ENCODE results near the gene POLR1E. TPM values are rescaled to one million over a fixed set of nuclear protein-coding genes. Genes with fewer than 3 reads are reported as not detected.

POLR1E gene
- total and polyA plus RNA-seq, 2 donors (not counting 3 experiments of a cell fraction or from before 2014, with no cell fraction given): 9.0 to 21.2 TPM

GRCh38 chr9:37498457-37498856 lies 12.7 kb downstream of the POLR1E start:
- CTCF ChIA-PET: no interaction called here
- no TSS peak for BruUV-seq (replicated peaks)
- POLR2A ChIA-PET: interaction anchor here (0.6 kb wide), 1 partner anchor 419 kb away, joined by 4 read pairs; no protein-coding TSS in a partner anchor

GRCh38 chr9:37499297-37499696 lies 13.5 kb downstream of the POLR1E start:
- no peaks in the 10 kb centered on the region for H3K9me1 ChIP-seq (replicated peaks; ENCODE audit: control insufficient read depth, extremely low read depth, insufficient read depth, low read length)
- BruUV-seq (replicated peaks): no TSS peak
- DNase-seq (ENCODE audit: low read depth, low spot score) (no peak), FAIRE-seq (no peak)
- no peaks in the 10 kb centered on the region for H4K20me1 ChIP-seq (replicated peaks; ENCODE audit: control insufficient read depth, extremely low read depth, insufficient read depth, low read length)
- H2AFZ ChIP-seq (ENCODE audit: low read depth, low read length): no peak overlapping the region
- H3K27ac ChIP-seq (ENCODE audit: insufficient read depth, low read depth, low read length): no peak overlapping the region
- H3K4me2 ChIP-seq (ENCODE audit: insufficient read depth, low read length): no peak overlapping the region
- H3K4me1 ChIP-seq (ENCODE audit: control insufficient read depth, extremely low read depth, insufficient read depth, low read length): no peaks in the 10 kb centered on the region
- intact Hi-C loops (cut with micrococcal nuclease) (no loop called here), dilution Hi-C loops (cut with MboI; ENCODE audit: extremely low pct_ligation_motif_present, low sequenced_read_pairs) (no loop called here)
- no peaks in the 10 kb centered on the region for H3K79me2 ChIP-seq (ENCODE audit: control insufficient read depth, insufficient read depth, low read length)
- no peak overlapping the region for H3K9ac ChIP-seq (replicated peaks; ENCODE audit: extremely low read depth, insufficient read depth, low read length)
- ChIA-PET POLR2A (interaction anchor here (0.6 kb wide), 1 partner anchor 418 kb away, joined by 4 read pairs; no protein-coding TSS in a partner anchor), CTCF (no interaction called here)
- H3K27me3 ChIP-seq (ENCODE audit: control insufficient read depth in 2 of 2, insufficient read depth in 2 of 2, low read length in 2 of 2): no peaks in the 10 kb centered on the region
- no peak overlapping the region for H3K4me3 ChIP-seq (replicated peaks in 1 of 3; ENCODE audit: insufficient read depth in 1 of 3, low read depth in 1 of 3, low read length in 3 of 3)
- no peaks in the 10 kb centered on the region for H3K9me3 ChIP-seq (replicated peaks; ENCODE audit: control insufficient read depth, insufficient read depth, low read length)
- H3K36me3 ChIP-seq (ENCODE audit: control insufficient read depth in 2 of 2, extremely low read depth in 1 of 2, insufficient read depth in 2 of 2, low read length in 2 of 2): peaks cover 9 to 20% of the 10 kb centered on the region in 2 experiments
- no peak for TF ChIP-seq CTCF (IDR thresholded peaks at IDR 0.05; ENCODE audit: extremely low read depth in 1 of 2, insufficient read depth in 1 of 2, low read depth in 1 of 2, low read length in 2 of 2)
- no peak for TF ChIP-seq MAX (IDR thresholded peaks at IDR 0.05; ENCODE audit: insufficient read depth, insufficient read length)
- TF ChIP-seq GATA2 (IDR thresholded peaks at IDR 0.05; ENCODE audit: insufficient read depth, insufficient read length, low read depth, low read length): no peak
- TF ChIP-seq EZH2 (IDR thresholded peaks at IDR 0.05; ENCODE audit: borderline replicate concordance, low read depth, low read length, severe bottlenecking): no peak
- TF ChIP-seq JUN (IDR thresholded peaks at IDR 0.05; ENCODE audit: borderline replicate concordance, insufficient read depth, insufficient read length, low read depth): no peak
- no peak for TF ChIP-seq POLR2A (IDR thresholded peaks at IDR 0.05; ENCODE audit: low read depth, low read length)
- TF ChIP-seq MYC (IDR thresholded peaks at IDR 0.05; ENCODE audit: low read depth, low read length): no peak
- TF ChIP-seq FOS (IDR thresholded peaks at IDR 0.05; ENCODE audit: borderline replicate concordance, insufficient read depth, low read length): no peak
- no peak for TF ChIP-seq POLR2AphosphoS5 (IDR thresholded peaks at IDR 0.05; ENCODE audit: insufficient read depth, low read depth, low read length)

More at GRCh38 chr9:37498457-37498856, 12.7 kb downstream of the POLR1E start:
- no peak overlapping the region for H3K4me3 ChIP-seq (replicated peaks in 1 of 3; ENCODE audit: insufficient read depth in 1 of 3, low read depth in 1 of 3, low read length in 3 of 3)
- dilution Hi-C loops (cut with MboI; ENCODE audit: extremely low pct_ligation_motif_present, low sequenced_read_pairs) (no loop called here), intact Hi-C loops (cut with micrococcal nuclease) (no loop called here)
- DNase-seq (ENCODE audit: low read depth, low spot score) (no peak), FAIRE-seq (no peak)
- H3K27me3 ChIP-seq (ENCODE audit: control insufficient read depth in 2 of 2, insufficient read depth in 2 of 2, low read length in 2 of 2): no peaks in the 10 kb centered on the region
- no peaks in the 10 kb centered on the region for H3K9me1 ChIP-seq (replicated peaks; ENCODE audit: control insufficient read depth, extremely low read depth, insufficient read depth, low read length)
- H2AFZ ChIP-seq (ENCODE audit: low read depth, low read length): no peak overlapping the region
- H3K4me2 ChIP-seq (ENCODE audit: insufficient read depth, low read length): no peak overlapping the region
- TF ChIP-seq MYC (IDR thresholded peaks at IDR 0.05; ENCODE audit: low read depth, low read length): no peak
- peaks cover 9 to 23% of the 10 kb centered on the region in 2 experiments for H3K36me3 ChIP-seq (ENCODE audit: control insufficient read depth in 2 of 2, extremely low read depth in 1 of 2, insufficient read depth in 2 of 2, low read length in 2 of 2)
- H3K4me1 ChIP-seq (ENCODE audit: control insufficient read depth, extremely low read depth, insufficient read depth, low read length): no peaks in the 10 kb centered on the region
- H3K9me3 ChIP-seq (replicated peaks; ENCODE audit: control insufficient read depth, insufficient read depth, low read length): no peaks in the 10 kb centered on the region
- H3K9ac ChIP-seq (replicated peaks; ENCODE audit: extremely low read depth, insufficient read depth, low read length): no peak overlapping the region
- H3K27ac ChIP-seq (ENCODE audit: insufficient read depth, low read depth, low read length): no peak overlapping the region
- H3K79me2 ChIP-seq (ENCODE audit: control insufficient read depth, insufficient read depth, low read length): no peaks in the 10 kb centered on the region
- H4K20me1 ChIP-seq (replicated peaks; ENCODE audit: control insufficient read depth, extremely low read depth, insufficient read depth, low read length): no peaks in the 10 kb centered on the region
